Measurements from ENCODE around the gene ZDHHC16.
"Not testable (repeated sequence)": the region's sequence is repeated elsewhere in the genome, so short reads cannot be mapped to it uniquely, and the experiment has no call there.

GRCh38 chr10:97423757-97424098 lies 22.2 kb upstream of the ZDHHC16 start:
- TF ChIP-seq CTCF, EZH2 (IDR thresholded peaks at IDR 0.05): not testable (repeated sequence)
